Measurements from ENCODE around the gene PIK3AP1. TPM values are rescaled to one million over a fixed set of nuclear protein-coding genes. Genes with fewer than 3 reads are reported as not detected.

The PIK3AP1 gene
- total RNA-seq, 1 donor from 2014 or later = 9.6 TPM

- intact Hi-C loops (cut with micrococcal nuclease) = no loop called here
- Mint-ChIP-seq H3K27ac (no peak overlapping the region), H3K4me1 (peaks cover 5% of the 10 kb centered on the region), H3K4me3 (no peak overlapping the region), H3K36me3 (ENCODE audit: low read depth) (no peaks in the 10 kb centered on the region), H3K9me3 (no peaks in the 10 kb centered on the region), H3K27me3 (no peaks in the 10 kb centered on the region)
- no peak for DNase-seq
Observed at GRCh38 chr10:96665306-96665705, 55.0 kb downstream of the PIK3AP1 start.

GRCh38 chr10:96664563-96664962, 55.8 kb downstream of the PIK3AP1 start:
- Mint-ChIP-seq H3K27ac (no peak overlapping the region), H3K4me1 (peaks cover 5% of the 10 kb centered on the region), H3K36me3 (ENCODE audit: low read depth) (no peaks in the 10 kb centered on the region), H3K27me3 (no peaks in the 10 kb centered on the region), H3K9me3 (no peaks in the 10 kb centered on the region), H3K4me3 (no peak overlapping the region)
- intact Hi-C loops (cut with micrococcal nuclease) = no loop called here
- DNase-seq = no peak

GRCh38 chr10:96663797-96664196, 56.5 kb downstream of the PIK3AP1 start:
- intact Hi-C loops (cut with micrococcal nuclease) = no loop called here
- Mint-ChIP-seq H3K4me1 (peaks cover 5% of the 10 kb centered on the region), H3K27ac (no peak overlapping the region), H3K36me3 (ENCODE audit: low read depth) (no peaks in the 10 kb centered on the region), H3K4me3 (no peak overlapping the region), H3K9me3 (no peaks in the 10 kb centered on the region), H3K27me3 (no peaks in the 10 kb centered on the region)
- no peak for DNase-seq

GRCh38 chr10:96661632-96662031, 58.7 kb downstream of the PIK3AP1 start:
- Mint-ChIP-seq H3K27me3 (no peaks in the 10 kb centered on the region), H3K4me3 (no peak overlapping the region), H3K27ac (no peak overlapping the region), H3K36me3 (ENCODE audit: low read depth) (no peaks in the 10 kb centered on the region), H3K9me3 (no peaks in the 10 kb centered on the region), H3K4me1 (peaks cover 6% of the 10 kb centered on the region)
- no peak for DNase-seq
- intact Hi-C loops (cut with micrococcal nuclease) = no loop called here

GRCh38 chr10:96660297-96660696, 60.0 kb downstream of the PIK3AP1 start:
- H3K4me1 Mint-ChIP-seq = peaks cover 6% of the 10 kb centered on the region
- H3K27me3 Mint-ChIP-seq = no peaks in the 10 kb centered on the region
- intact Hi-C loops (cut with micrococcal nuclease) = no loop called here
- H3K36me3 Mint-ChIP-seq (ENCODE audit: low read depth) = peaks cover 1% of the 10 kb centered on the region
- no peaks in the 10 kb centered on the region for H3K9me3 Mint-ChIP-seq
- no peak overlapping the region for H3K4me3 Mint-ChIP-seq
- DNase-seq = no peak
- no peak overlapping the region for H3K27ac Mint-ChIP-seq

- intact Hi-C loops (cut with micrococcal nuclease) = no loop called here
- no peak overlapping the region for H3K4me3 Mint-ChIP-seq
Observed at GRCh38 chr10:96658844-96659243, 61.5 kb downstream of the PIK3AP1 start.

GRCh38 chr10:96657385-96657784, 62.9 kb downstream of the PIK3AP1 start:
- DNase-seq = no peak
- peaks cover 5% of the 10 kb centered on the region for H3K4me1 Mint-ChIP-seq
- H3K36me3 Mint-ChIP-seq (ENCODE audit: low read depth) = peaks cover 4% of the 10 kb centered on the region
- intact Hi-C loops (cut with micrococcal nuclease) = no loop called here
- H3K4me3 Mint-ChIP-seq = no peak overlapping the region
- H3K27ac Mint-ChIP-seq = no peak overlapping the region
- H3K9me3 Mint-ChIP-seq = peaks cover 4% of the 10 kb centered on the region
- H3K27me3 Mint-ChIP-seq = no peaks in the 10 kb centered on the region

More at GRCh38 chr10:96658844-96659243, 61.5 kb downstream of the PIK3AP1 start:
- Mint-ChIP-seq H3K27me3 (no peaks in the 10 kb centered on the region), H3K36me3 (ENCODE audit: low read depth) (peaks cover 4% of the 10 kb centered on the region), H3K27ac (no peak overlapping the region), H3K4me1 (peaks cover 4% of the 10 kb centered on the region), H3K9me3 (peaks cover 4% of the 10 kb centered on the region)
- DNase-seq = no peak

- H3K27me3 Mint-ChIP-seq = no peaks in the 10 kb centered on the region
- H3K4me3 Mint-ChIP-seq = no peak overlapping the region
- H3K9me3 Mint-ChIP-seq = peaks cover 8% of the 10 kb centered on the region
- peaks cover 11% of the 10 kb centered on the region for H3K4me1 Mint-ChIP-seq
- peaks cover 4% of the 10 kb centered on the region for H3K36me3 Mint-ChIP-seq (ENCODE audit: low read depth)
- H3K27ac Mint-ChIP-seq = no peak overlapping the region
- intact Hi-C loops (cut with micrococcal nuclease) = no loop called here
- DNase-seq = no peak
Observed at GRCh38 chr10:96656839-96657238, 63.5 kb downstream of the PIK3AP1 start.

GRCh38 chr10:96656198-96656577, 64.1 kb downstream of the PIK3AP1 start:
- peaks cover 17% of the 10 kb centered on the region for H3K4me1 Mint-ChIP-seq
- H3K9me3 Mint-ChIP-seq = peaks cover 9% of the 10 kb centered on the region
- peaks cover 7% of the 10 kb centered on the region for H3K36me3 Mint-ChIP-seq (ENCODE audit: low read depth)
- no peak for DNase-seq
- H3K4me3 Mint-ChIP-seq = no peak overlapping the region
- intact Hi-C loops (cut with micrococcal nuclease) = no loop called here
- no peaks in the 10 kb centered on the region for H3K27me3 Mint-ChIP-seq
- H3K27ac Mint-ChIP-seq = no peak overlapping the region

GRCh38 chr10:96655461-96656197, 64.7 kb downstream of the PIK3AP1 start:
- DNase-seq = no peak
- intact Hi-C loops (cut with micrococcal nuclease) = no loop called here

GRCh38 chr10:96651998-96652431, 68.3 kb downstream of the PIK3AP1 start:
- intact Hi-C loops (cut with micrococcal nuclease) = no loop called here
- peaks cover 38% of the 10 kb centered on the region for H3K4me1 Mint-ChIP-seq

More at GRCh38 chr10:96655461-96656197, 64.7 kb downstream of the PIK3AP1 start:
- Mint-ChIP-seq H3K9me3 (peaks cover 9% of the 10 kb centered on the region), H3K27me3 (no peaks in the 10 kb centered on the region), H3K4me1 (peaks cover 23% of the 10 kb centered on the region), H3K27ac (no peak overlapping the region), H3K36me3 (ENCODE audit: low read depth) (peaks cover 9% of the 10 kb centered on the region), H3K4me3 (no peak overlapping the region)

GRCh38 chr10:96650958-96651357, 69.4 kb downstream of the PIK3AP1 start:
- peak overlapping the region; percentile 64 for H3K4me3 Mint-ChIP-seq

More at GRCh38 chr10:96651998-96652431, 68.3 kb downstream of the PIK3AP1 start:
- Mint-ChIP-seq H3K27ac (peak overlapping the region; percentile 89), H3K9me3 (peaks cover 9% of the 10 kb centered on the region), H3K36me3 (ENCODE audit: low read depth) (peaks cover 13% of the 10 kb centered on the region), H3K4me3 (peak overlapping the region; percentile 64), H3K27me3 (no peaks in the 10 kb centered on the region)
- peak; percentile 72 for DNase-seq

GRCh38 chr10:96648297-96648696, 72.0 kb downstream of the PIK3AP1 start:
- Mint-ChIP-seq H3K27me3 (no peaks in the 10 kb centered on the region), H3K27ac (no peak overlapping the region), H3K36me3 (ENCODE audit: low read depth) (peaks cover 9% of the 10 kb centered on the region), H3K4me3 (no peak overlapping the region), H3K4me1 (peaks cover 46% of the 10 kb centered on the region), H3K9me3 (peaks cover 6% of the 10 kb centered on the region)
- intact Hi-C loops (cut with micrococcal nuclease) = loop anchor here (10.0 kb wide), 1 partner anchor 47 kb away; no protein-coding TSS in a partner anchor
- DNase-seq = no peak

More at GRCh38 chr10:96650958-96651357, 69.4 kb downstream of the PIK3AP1 start:
- peaks cover 9% of the 10 kb centered on the region for H3K9me3 Mint-ChIP-seq
- DNase-seq = no peak
- peaks cover 13% of the 10 kb centered on the region for H3K36me3 Mint-ChIP-seq (ENCODE audit: low read depth)
- H3K4me1 Mint-ChIP-seq = peaks cover 46% of the 10 kb centered on the region
- H3K27ac Mint-ChIP-seq = peak overlapping the region; percentile 31
- intact Hi-C loops (cut with micrococcal nuclease) = no loop called here
- no peaks in the 10 kb centered on the region for H3K27me3 Mint-ChIP-seq

GRCh38 chr10:96647466-96647865, 72.8 kb downstream of the PIK3AP1 start:
- intact Hi-C loops (cut with micrococcal nuclease) = loop anchor here (10.0 kb wide), 1 partner anchor 47 kb away; no protein-coding TSS in a partner anchor

More at GRCh38 chr10:96647466-96647865, 72.8 kb downstream of the PIK3AP1 start:
- Mint-ChIP-seq H3K9me3 (peaks cover 6% of the 10 kb centered on the region), H3K36me3 (ENCODE audit: low read depth) (peaks cover 9% of the 10 kb centered on the region), H3K27ac (peak overlapping the region; percentile 85), H3K4me1 (peaks cover 46% of the 10 kb centered on the region), H3K27me3 (no peaks in the 10 kb centered on the region), H3K4me3 (peak overlapping the region; percentile 43)
- no peak for DNase-seq

All from activated CD4-positive, alpha-beta T cell treated with anti-CD3 and anti-CD28 coated beads, Interleukin-2, amount 10 ng/mL, durations not matched to agents 24 days and 14 days (primary cell).